Measurements from ENCODE around the gene ZNF391.

The ZNF391 gene

GRCh38 chr6:27407153-27407814, 18.7 kb downstream of the ZNF391 start:
- Histone ChIP-seq H4K8ac (ENCODE audit: low read depth, low read length) (no peak overlapping the region), H3K4ac (ENCODE audit: low read depth, low read length) (no peak overlapping the region), H3K9me3 (ENCODE audit: insufficient read depth, low read depth, low read length) (peaks cover 4% of the 10 kb centered on the region), H3K18ac (ENCODE audit: low read length) (no peak overlapping the region), H3K23ac (ENCODE audit: low read length) (no peak overlapping the region), H2BK120ac (ENCODE audit: insufficient read depth, low read length, poor library complexity) (no peak overlapping the region), H3K4me3 (ENCODE audit: low read depth, low read length) (no peak overlapping the region), H2BK5ac (ENCODE audit: low read depth, low read length, poor library complexity) (no peak overlapping the region), H2AK5ac (ENCODE audit: low read length) (no peak overlapping the region), H3K79me2 (ENCODE audit: control insufficient read depth, insufficient read depth, low read length, poor library complexity) (no peaks in the 10 kb centered on the region), H3K27ac (ENCODE audit: low read depth, low read length) (no peak overlapping the region), H3K4me2 (ENCODE audit: low read length) (no peak overlapping the region), H3K14ac (ENCODE audit: low read length) (no peak overlapping the region), H2AFZ (ENCODE audit: insufficient read depth, low read length, poor library complexity) (no peak overlapping the region), H2BK12ac (ENCODE audit: low read length) (no peak overlapping the region), H3K79me1 (ENCODE audit: low read length) (no peaks in the 10 kb centered on the region), H4K12ac (ENCODE audit: low read depth, low read length) (no peak overlapping the region), H3K36me3 (ENCODE audit: control insufficient read depth in 1 of 2, insufficient read depth in 2 of 2, low read length in 2 of 2) (peaks cover 0 to 2% of the 10 kb centered on the region in 2 experiments), H4K91ac (ENCODE audit: low read depth, low read length) (no peak overlapping the region), H3K27me3 (ENCODE audit: insufficient read depth, low read length) (no peaks in the 10 kb centered on the region), H3K9ac (ENCODE audit: low read length) (no peak overlapping the region), H3K4me1 (ENCODE audit: control insufficient read depth in 1 of 2, insufficient read depth in 2 of 2, low read length in 2 of 2) (no peaks in the 10 kb centered on the region)
- no peak for DNase-seq
- no CpG with 5 or more reads among the region's 8 CpGs for WGBS (ENCODE audit: extremely low coverage, insufficient coverage, insufficient read length)

- Histone ChIP-seq H3K4me2 (ENCODE audit: low read length) (no peak overlapping the region), H3K18ac (ENCODE audit: low read length) (no peak overlapping the region), H4K8ac (ENCODE audit: low read depth, low read length) (no peak overlapping the region), H3K4ac (ENCODE audit: low read depth, low read length) (no peak overlapping the region), H3K27ac (ENCODE audit: low read depth, low read length) (no peak overlapping the region), H3K4me1 (ENCODE audit: control insufficient read depth in 1 of 2, insufficient read depth in 2 of 2, low read length in 2 of 2) (no peaks in the 10 kb centered on the region), H3K14ac (ENCODE audit: low read length) (no peak overlapping the region), H2BK120ac (ENCODE audit: insufficient read depth, low read length, poor library complexity) (no peak overlapping the region), H3K27me3 (ENCODE audit: insufficient read depth, low read length) (no peaks in the 10 kb centered on the region), H2BK12ac (ENCODE audit: low read length) (no peak overlapping the region), H2BK5ac (ENCODE audit: low read depth, low read length, poor library complexity) (no peak overlapping the region), H3K36me3 (ENCODE audit: control insufficient read depth in 1 of 2, insufficient read depth in 2 of 2, low read length in 2 of 2) (no peaks in the 10 kb centered on the region), H3K4me3 (ENCODE audit: low read depth, low read length) (no peak overlapping the region), H3K79me1 (ENCODE audit: low read length) (no peaks in the 10 kb centered on the region), H3K9me3 (ENCODE audit: insufficient read depth, low read depth, low read length) (peaks cover 4% of the 10 kb centered on the region), H4K12ac (ENCODE audit: low read depth, low read length) (no peak overlapping the region), H3K23ac (ENCODE audit: low read length) (no peak overlapping the region), H4K91ac (ENCODE audit: low read depth, low read length) (no peak overlapping the region), H2AK5ac (ENCODE audit: low read length) (no peak overlapping the region), H3K9ac (ENCODE audit: low read length) (no peak overlapping the region), H2AFZ (ENCODE audit: insufficient read depth, low read length, poor library complexity) (no peak overlapping the region), H3K79me2 (ENCODE audit: control insufficient read depth, insufficient read depth, low read length, poor library complexity) (no peaks in the 10 kb centered on the region)
- DNase-seq: no peak
- no CpG with 5 or more reads among the region's 4 CpGs for WGBS (ENCODE audit: extremely low coverage, insufficient coverage, insufficient read length)
Measured at GRCh38 chr6:27414300-27414699, 25.7 kb downstream of the ZNF391 start.

GRCh38 chr6:27414996-27415395, 26.4 kb downstream of the ZNF391 start:
- WGBS (ENCODE audit: extremely low coverage, insufficient coverage, insufficient read length): no CpG with 5 or more reads among the region's 1 CpG
- no peak overlapping the region for H2BK120ac ChIP-seq (ENCODE audit: insufficient read depth, low read length, poor library complexity)

GRCh38 chr6:27415898-27416297, 27.3 kb downstream of the ZNF391 start:
- Histone ChIP-seq H3K4me3 (ENCODE audit: low read depth, low read length) (no peak overlapping the region), H3K18ac (ENCODE audit: low read length) (no peak overlapping the region), H3K79me2 (ENCODE audit: control insufficient read depth, insufficient read depth, low read length, poor library complexity) (no peaks in the 10 kb centered on the region), H2AK5ac (ENCODE audit: low read length) (no peak overlapping the region), H4K12ac (ENCODE audit: low read depth, low read length) (no peak overlapping the region), H3K36me3 (ENCODE audit: control insufficient read depth in 1 of 2, insufficient read depth in 2 of 2, low read length in 2 of 2) (no peaks in the 10 kb centered on the region), H3K9me3 (ENCODE audit: insufficient read depth, low read depth, low read length) (peaks cover 4% of the 10 kb centered on the region), H4K91ac (ENCODE audit: low read depth, low read length) (no peak overlapping the region), H3K4me1 (ENCODE audit: control insufficient read depth in 1 of 2, insufficient read depth in 2 of 2, low read length in 2 of 2) (no peaks in the 10 kb centered on the region), H3K27ac (ENCODE audit: low read depth, low read length) (no peak overlapping the region), H3K23ac (ENCODE audit: low read length) (no peak overlapping the region), H3K27me3 (ENCODE audit: insufficient read depth, low read length) (no peaks in the 10 kb centered on the region), H2BK5ac (ENCODE audit: low read depth, low read length, poor library complexity) (no peak overlapping the region), H4K8ac (ENCODE audit: low read depth, low read length) (no peak overlapping the region), H3K14ac (ENCODE audit: low read length) (no peak overlapping the region), H3K79me1 (ENCODE audit: low read length) (no peaks in the 10 kb centered on the region), H2BK120ac (ENCODE audit: insufficient read depth, low read length, poor library complexity) (no peak overlapping the region), H2AFZ (ENCODE audit: insufficient read depth, low read length, poor library complexity) (no peak overlapping the region), H3K4me2 (ENCODE audit: low read length) (no peak overlapping the region), H3K9ac (ENCODE audit: low read length) (no peak overlapping the region), H3K4ac (ENCODE audit: low read depth, low read length) (no peak overlapping the region), H2BK12ac (ENCODE audit: low read length) (no peak overlapping the region)
- DNase-seq: no peak
- no CpG with 5 or more reads among the region's 2 CpGs for WGBS (ENCODE audit: extremely low coverage, insufficient coverage, insufficient read length)

More at GRCh38 chr6:27414996-27415395, 26.4 kb downstream of the ZNF391 start:
- Histone ChIP-seq H3K4me3 (ENCODE audit: low read depth, low read length) (no peak overlapping the region), H3K79me1 (ENCODE audit: low read length) (no peaks in the 10 kb centered on the region), H2BK12ac (ENCODE audit: low read length) (no peak overlapping the region), H4K8ac (ENCODE audit: low read depth, low read length) (no peak overlapping the region), H2BK5ac (ENCODE audit: low read depth, low read length, poor library complexity) (no peak overlapping the region), H4K91ac (ENCODE audit: low read depth, low read length) (no peak overlapping the region), H4K12ac (ENCODE audit: low read depth, low read length) (no peak overlapping the region), H3K36me3 (ENCODE audit: control insufficient read depth in 1 of 2, insufficient read depth in 2 of 2, low read length in 2 of 2) (no peaks in the 10 kb centered on the region), H3K18ac (ENCODE audit: low read length) (no peak overlapping the region), H3K9ac (ENCODE audit: low read length) (no peak overlapping the region), H3K4me2 (ENCODE audit: low read length) (no peak overlapping the region), H3K79me2 (ENCODE audit: control insufficient read depth, insufficient read depth, low read length, poor library complexity) (no peaks in the 10 kb centered on the region), H2AK5ac (ENCODE audit: low read length) (no peak overlapping the region), H3K27me3 (ENCODE audit: insufficient read depth, low read length) (no peaks in the 10 kb centered on the region), H3K23ac (ENCODE audit: low read length) (no peak overlapping the region), H2AFZ (ENCODE audit: insufficient read depth, low read length, poor library complexity) (no peak overlapping the region), H3K4me1 (ENCODE audit: control insufficient read depth in 1 of 2, insufficient read depth in 2 of 2, low read length in 2 of 2) (no peaks in the 10 kb centered on the region), H3K4ac (ENCODE audit: low read depth, low read length) (no peak overlapping the region), H3K9me3 (ENCODE audit: insufficient read depth, low read depth, low read length) (peaks cover 4% of the 10 kb centered on the region), H3K14ac (ENCODE audit: low read length) (no peak overlapping the region), H3K27ac (ENCODE audit: low read depth, low read length) (no peak overlapping the region)
- no peak for DNase-seq
